Heart left ventricle (tissue), 13 donors: ENCODE results near the gene PACSIN1.

Source experiments
- POLR2A ChIP-seq, 2 donors: fragments of 450-650 bp; IDR thresholded peaks; one replicate each; pipeline ENCODE4 v1.6.1; 2017; ENCODE audit warnings: antibody characterized with exemption in 2 of 2, mild to moderate bottlenecking in 2 of 2, moderate library complexity in 2 of 2
- TF ChIP-seq, protein P1 (sequence below), 12 donors: fragments of 200-600 bp; sonication (generic) in 4 of 12; IDR thresholded peaks; one replicate each; pipeline versions ENCODE4 v1.5.0 to v1.8.0; 2018 to 2022; ENCODE audit warnings: antibody characterized with exemption in 12 of 12, mild to moderate bottlenecking in 5 of 12
- donor health status: ischemic (EF 13 %, LVEDD 7.1; RV severe dilation, severe dysfunction).
- donor health status: DM: no; HTN: yes; CAD: no.
- donor health status: DM: no; HTN: no; CAD: no.
- donor health status: ischemic (EF 25% LVEDD 6.9; RV normal size, moderate dysfunction).
- donor health status: ischemic (EF 25% LVEDD 5.7; RV mildly dilated, moderate dysfunction).
- donor health status: ischemic (EF 35%, LVEDD 5.7; RV mildly dilated, moderate dysfunction).
- donor health status: nonischemic (EF 11% LVEDD 7.7; RV severe dilation, severe dysfunction).
- donor health status: DM: yes; HTN: yes; CAD: no.
- donor health status: PGD.
- donor health status: ischemic (EF 29% LVEDD 5.4; RV normal size, mild dysfunction).
- donor health status: nonischemic (EF 23%, LVEDD 6.1; RV moderate dilation, normal function).

DNA sequence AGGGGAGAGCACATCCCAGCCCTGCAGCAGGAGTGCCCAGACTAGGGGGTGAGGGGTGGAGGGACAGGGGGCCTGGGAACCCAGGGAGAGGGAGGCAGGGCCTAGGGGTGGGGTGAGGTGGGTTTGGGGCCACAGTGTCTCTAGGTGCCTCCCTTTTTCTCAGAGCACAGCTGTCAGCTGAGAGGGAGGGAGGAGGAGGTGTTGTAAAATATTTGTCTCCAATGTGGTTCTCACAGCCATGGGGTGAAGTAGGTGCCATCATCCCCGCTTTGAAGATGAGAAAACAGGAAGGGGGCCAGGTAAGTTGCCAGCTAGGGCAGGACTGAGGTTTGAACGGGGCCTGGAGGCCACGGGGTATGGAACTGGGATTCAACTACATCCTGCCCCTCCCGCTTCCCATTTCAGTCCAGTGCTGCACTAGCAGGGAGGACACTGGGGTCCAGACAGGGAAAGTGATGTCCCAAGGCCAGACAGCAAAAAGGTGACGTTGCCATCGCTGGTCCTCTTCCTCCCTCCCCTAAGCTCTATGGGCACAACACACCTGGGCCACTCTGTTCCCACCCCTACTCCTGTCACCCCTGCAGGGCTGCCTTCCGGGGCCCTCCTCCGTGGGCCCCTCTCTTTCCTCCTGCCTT lies 20.3 kb downstream of the PACSIN1 start:
- TF ChIP-seq, protein P1, sequence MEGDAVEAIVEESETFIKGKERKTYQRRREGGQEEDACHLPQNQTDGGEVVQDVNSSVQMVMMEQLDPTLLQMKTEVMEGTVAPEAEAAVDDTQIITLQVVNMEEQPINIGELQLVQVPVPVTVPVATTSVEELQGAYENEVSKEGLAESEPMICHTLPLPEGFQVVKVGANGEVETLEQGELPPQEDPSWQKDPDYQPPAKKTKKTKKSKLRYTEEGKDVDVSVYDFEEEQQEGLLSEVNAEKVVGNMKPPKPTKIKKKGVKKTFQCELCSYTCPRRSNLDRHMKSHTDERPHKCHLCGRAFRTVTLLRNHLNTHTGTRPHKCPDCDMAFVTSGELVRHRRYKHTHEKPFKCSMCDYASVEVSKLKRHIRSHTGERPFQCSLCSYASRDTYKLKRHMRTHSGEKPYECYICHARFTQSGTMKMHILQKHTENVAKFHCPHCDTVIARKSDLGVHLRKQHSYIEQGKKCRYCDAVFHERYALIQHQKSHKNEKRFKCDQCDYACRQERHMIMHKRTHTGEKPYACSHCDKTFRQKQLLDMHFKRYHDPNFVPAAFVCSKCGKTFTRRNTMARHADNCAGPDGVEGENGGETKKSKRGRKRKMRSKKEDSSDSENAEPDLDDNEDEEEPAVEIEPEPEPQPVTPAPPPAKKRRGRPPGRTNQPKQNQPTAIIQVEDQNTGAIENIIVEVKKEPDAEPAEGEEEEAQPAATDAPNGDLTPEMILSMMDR (IDR thresholded peaks at IDR 0.05) = no peak
- no peak for TF ChIP-seq POLR2A (IDR thresholded peaks at IDR 0.05)
